ENCODE data around the gene PANK4.
A peak's percentile ranks its signal among the peaks of the same experiment; 100 is the strongest.

PANK4 gene

GRCh38 chr1:2483026-2483425, 43.4 kb downstream of the PANK4 start:
- TF ChIP-seq RAD21 (IDR thresholded peaks at IDR 0.05; ENCODE audit: low read depth): no peak
- no peak for TF ChIP-seq FOXM1 (IDR thresholded peaks at IDR 0.05; ENCODE audit: borderline replicate concordance, low read depth)
- no peak for TF ChIP-seq TCF12 (IDR thresholded peaks at IDR 0.05; ENCODE audit: low read depth)
- no peak for TF ChIP-seq USF1 (IDR thresholded peaks at IDR 0.05)
- no peak for TF ChIP-seq EGR1 (IDR thresholded peaks at IDR 0.05)
- TF ChIP-seq NFIC (IDR thresholded peaks at IDR 0.05): no peak
- TF ChIP-seq REST (IDR thresholded peaks at IDR 0.05; ENCODE audit: low read depth): no peak
- TF ChIP-seq ZBTB7A (IDR thresholded peaks at IDR 0.05; ENCODE audit: low read depth): no peak
- no peak for TF ChIP-seq CREB1 (IDR thresholded peaks at IDR 0.05; ENCODE audit: low read depth)
- no peak for TF ChIP-seq TAF1 (IDR thresholded peaks at IDR 0.05; ENCODE audit: low read depth)
- TF ChIP-seq TEAD4 (IDR thresholded peaks at IDR 0.05): no peak
- no peak for TF ChIP-seq EP300 (IDR thresholded peaks at IDR 0.05; ENCODE audit: borderline replicate concordance)
- TF ChIP-seq CEBPB (IDR thresholded peaks at IDR 0.05): no peak
- no peak for TF ChIP-seq MAX (IDR thresholded peaks at IDR 0.05)
- TF ChIP-seq YY1 (IDR thresholded peaks at IDR 0.05; ENCODE audit: low read depth): no peak

- no peak for TF ChIP-seq RAD21 (IDR thresholded peaks at IDR 0.05; ENCODE audit: low read depth)
- TF ChIP-seq REST (IDR thresholded peaks at IDR 0.05; ENCODE audit: low read depth): peak; percentile 97
- no peak for TF ChIP-seq TAF1 (IDR thresholded peaks at IDR 0.05; ENCODE audit: low read depth)
Observed at GRCh38 chr1:2482588-2482987, 43.8 kb downstream of the PANK4 start.

- TF ChIP-seq MAX (IDR thresholded peaks at IDR 0.05): peak; percentile 23; the same call in 1 of the 2 replicates
- no peak for TF ChIP-seq TAF1 (IDR thresholded peaks at IDR 0.05; ENCODE audit: low read depth)
- TF ChIP-seq NFIC (IDR thresholded peaks at IDR 0.05): peak; percentile 11; the same call in 1 of the 2 replicates
- no peak for TF ChIP-seq REST (IDR thresholded peaks at IDR 0.05; ENCODE audit: low read depth)
- TF ChIP-seq TEAD4 (IDR thresholded peaks at IDR 0.05): no peak
- TF ChIP-seq USF1 (IDR thresholded peaks at IDR 0.05): peak; percentile 76
- no peak for TF ChIP-seq TCF12 (IDR thresholded peaks at IDR 0.05; ENCODE audit: low read depth)
- TF ChIP-seq EGR1 (IDR thresholded peaks at IDR 0.05): no peak
- TF ChIP-seq YY1 (IDR thresholded peaks at IDR 0.05; ENCODE audit: low read depth): no peak
Observed at GRCh38 chr1:2481885-2482284, 44.5 kb downstream of the PANK4 start.

GRCh38 chr1:2480986-2481364, 45.4 kb downstream of the PANK4 start:
- 0 out of 2 replicates have a peak, but pooled peaks have one; percentile 26 for TF ChIP-seq TEAD4 (IDR thresholded peaks at IDR 0.05)
- no peak for TF ChIP-seq FOXM1 (IDR thresholded peaks at IDR 0.05; ENCODE audit: borderline replicate concordance, low read depth)
- TF ChIP-seq REST (IDR thresholded peaks at IDR 0.05; ENCODE audit: low read depth): no peak
- TF ChIP-seq TCF12 (IDR thresholded peaks at IDR 0.05; ENCODE audit: low read depth): no peak; the same call in 1 of the 2 replicates
- TF ChIP-seq CEBPB (IDR thresholded peaks at IDR 0.05): no peak
- no peak for TF ChIP-seq EP300 (IDR thresholded peaks at IDR 0.05; ENCODE audit: borderline replicate concordance)
- no peak for TF ChIP-seq EGR1 (IDR thresholded peaks at IDR 0.05)
- peak; percentile 75 for TF ChIP-seq MAX (IDR thresholded peaks at IDR 0.05)
- TF ChIP-seq CREB1 (IDR thresholded peaks at IDR 0.05; ENCODE audit: low read depth): no peak
- no peak for TF ChIP-seq YY1 (IDR thresholded peaks at IDR 0.05; ENCODE audit: low read depth)
- 0 out of 2 replicates have a peak, but pooled peaks have one; percentile 24 for TF ChIP-seq ZBTB7A (IDR thresholded peaks at IDR 0.05; ENCODE audit: low read depth)
- TF ChIP-seq NFIC (IDR thresholded peaks at IDR 0.05): peak; percentile 53
- TF ChIP-seq USF1 (IDR thresholded peaks at IDR 0.05): no peak
- TF ChIP-seq RAD21 (IDR thresholded peaks at IDR 0.05; ENCODE audit: low read depth): no peak; the same call in 1 of the 2 replicates
- no peak for TF ChIP-seq TAF1 (IDR thresholded peaks at IDR 0.05; ENCODE audit: low read depth)
